H1 (cell line): ENCODE data around the gene PDXP. TPM values are rescaled to one million over a fixed set of nuclear protein-coding genes. Genes with fewer than 3 reads are reported as not detected.

ENCODE experiments used
- CTCF ChIA-PET: fragments of 300-600 bp; sonication (Branson Sonifier 250); formaldehyde crosslinking; loops from one replicate; lab custom pipeline; 2021; ENCODE audit not compliant: partially characterized antibody; lab: Charles Lee
- POLR2A ChIA-PET: fragments of 300-600 bp; sonication (Branson Sonifier 250); formaldehyde crosslinking; loops from one replicate; lab custom pipeline; 2021; ENCODE audit warnings: inconsistent platforms; ENCODE audit not compliant: partially characterized antibody; lab: Charles Lee
- DNase-seq, 2 experiments: peaks; one replicate each; pipeline versions ENCODE4 v3.0.0 to v3.0.0-alpha.2; 2010 to 2022; ENCODE audit warnings: low spot score in 2 of 2, low read depth in 1 of 2, mixed read lengths in 1 of 2
- FAIRE-seq: peaks from 2 replicates; lab custom pipeline; 2011; peaks lifted over from hg19 to GRCh38; lab: Jason Lieb, UNC
- H2AFZ ChIP-seq: 2 replicates; pipeline ENCODE4 v1.8.1; 2012; ENCODE audit warnings: low read length, inconsistent platforms
- H2AK5ac ChIP-seq: 2 replicates; pipeline ENCODE4 v1.6.1; 2013; ENCODE audit warnings: low read depth, low read length
- H2BK120ac ChIP-seq: replicated peaks from 2 replicates; pipeline ENCODE3; 2013; ENCODE audit warnings: low read depth, low read length, inconsistent platforms
- H2BK12ac ChIP-seq: 2 replicates; pipeline ENCODE4 v1.6.1; 2013; ENCODE audit warnings: low read depth, low read length
- H2BK15ac ChIP-seq: 2 replicates; pipeline ENCODE4 v1.6.1; 2013; ENCODE audit warnings: low read length
- H2BK20ac ChIP-seq: 2 replicates; pipeline ENCODE4 v1.6.1; 2013; ENCODE audit warnings: low read length
- H2BK5ac ChIP-seq: 2 replicates; pipeline ENCODE4 v1.6.1; 2013; ENCODE audit warnings: low read depth, low read length
- H3K14ac ChIP-seq: 2 replicates; pipeline ENCODE4 v1.6.1; 2013; ENCODE audit warnings: inconsistent platforms; ENCODE audit not compliant: insufficient read length
- H3K18ac ChIP-seq: 2 replicates; pipeline ENCODE4 v1.6.1; 2013; ENCODE audit warnings: low read length; ENCODE audit errors: extremely low read depth
- H3K23ac ChIP-seq: 2 replicates; pipeline ENCODE4 v1.6.1; 2013; ENCODE audit warnings: inconsistent platforms; ENCODE audit not compliant: insufficient read length
- H3K23me2 ChIP-seq: 2 replicates; pipeline ENCODE4 v1.6.1; 2013; ENCODE audit warnings: low read depth, low read length
- H3K27ac ChIP-seq: 2 replicates; pipeline ENCODE4 v1.6.1; 2011; ENCODE audit warnings: low read depth, low read length, inconsistent platforms
- H3K27me3 ChIP-seq, 4 experiments: replicated peaks in 1 of 4; 1 replicate in 1 of 4; 2 replicates in 3 of 4; pipeline versions ENCODE4 v1.6.1 to v1.8.1; 2011 to 2013; ENCODE audit warnings: low read length in 3 of 4, mild to moderate bottlenecking in 3 of 4, inconsistent platforms in 2 of 4, mixed read lengths in 2 of 4, moderate library complexity in 1 of 4; ENCODE audit not compliant: control insufficient read depth in 3 of 4, insufficient read depth in 3 of 4; ENCODE audit errors: extremely low read depth in 1 of 4
- H3K36me3 ChIP-seq, 4 experiments: 2 replicates each; pipeline versions ENCODE4 v1.6.1 to v1.8.1; 2011 to 2013; ENCODE audit warnings: mild to moderate bottlenecking in 4 of 4, low read length in 3 of 4, moderate library complexity in 2 of 4, control low read depth in 1 of 4, inconsistent platforms in 1 of 4; ENCODE audit not compliant: insufficient read depth in 4 of 4, control insufficient read depth in 2 of 4
- H3K4ac ChIP-seq: replicated peaks from 2 replicates; pipeline ENCODE3; 2013; ENCODE audit warnings: low read length, low read depth, mixed read lengths, inconsistent platforms; ENCODE audit not compliant: insufficient read length
- H3K4me1 ChIP-seq, 4 experiments: replicated peaks in 1 of 4; 1 replicate in 1 of 4; 2 replicates in 3 of 4; pipeline versions ENCODE4 v1.6.1 to v1.8.1; 2011 to 2013; ENCODE audit warnings: low read length in 3 of 4, inconsistent platforms in 2 of 4, mixed read lengths in 1 of 4; ENCODE audit not compliant: insufficient read depth in 4 of 4, control insufficient read depth in 3 of 4
- H3K4me2 ChIP-seq, 2 experiments: 2 replicates each; pipeline versions ENCODE4 v1.6.1 to v1.8.1; 2011 to 2013; ENCODE audit warnings: low read depth in 2 of 2, low read length in 2 of 2, control low read depth in 1 of 2, inconsistent platforms in 1 of 2, mild to moderate bottlenecking in 1 of 2; ENCODE audit not compliant: insufficient read depth in 1 of 2
- H3K4me3 ChIP-seq, 4 experiments: fragments of 200-600, 300-600 bp in 1 of 4; sonication (generic), shearing (Covaris generic), sonication (Bioruptor Twin) in 1 of 4; 2 replicates each; pipeline versions ENCODE4 v1.5.1 to v1.8.1; 2011 to 2016; ENCODE audit warnings: low read length in 4 of 4, low read depth in 3 of 4, control low read depth in 2 of 4, inconsistent platforms in 2 of 4, mild to moderate bottlenecking in 2 of 4, mixed read lengths in 1 of 4, moderate library complexity in 1 of 4; ENCODE audit not compliant: insufficient read depth in 2 of 4; ENCODE audit errors: extremely low read depth in 1 of 4
- H3K56ac ChIP-seq: replicated peaks from 2 replicates; pipeline ENCODE3; 2013; ENCODE audit warnings: low read depth, mild to moderate bottlenecking, mixed read lengths, low read length, inconsistent platforms; ENCODE audit not compliant: insufficient read length
- H3K79me1 ChIP-seq: 2 replicates; pipeline ENCODE4 v1.6.1; 2013; ENCODE audit warnings: low read depth, low read length, control low read depth
- H3K79me2 ChIP-seq, 2 experiments: 2 replicates each; pipeline versions ENCODE4 v1.6.1 to v1.8.1; 2012 to 2013; ENCODE audit warnings: low read length in 2 of 2, mild to moderate bottlenecking in 2 of 2, inconsistent platforms in 1 of 2; ENCODE audit not compliant: insufficient read depth in 2 of 2, control insufficient read depth in 1 of 2
- H3K9ac ChIP-seq, 4 experiments: replicated peaks in 1 of 4; 1 replicate in 1 of 4; 2 replicates in 3 of 4; pipeline versions ENCODE4 v1.6.1 to v1.8.1; 2011 to 2013; ENCODE audit warnings: low read depth in 3 of 4, low read length in 3 of 4, control low read depth in 2 of 4, mild to moderate bottlenecking in 2 of 4, moderate library complexity in 2 of 4, inconsistent platforms in 1 of 4; ENCODE audit errors: extremely low read depth in 1 of 4
- H3K9me3 ChIP-seq, 2 experiments: 2 replicates each; pipeline versions ENCODE4 v1.6.1 to v1.8.1; 2012 to 2013; ENCODE audit warnings: mild to moderate bottlenecking in 2 of 2, moderate library complexity in 2 of 2, control low read depth in 1 of 2, inconsistent platforms in 1 of 2, low read depth in 1 of 2, low read length in 1 of 2, mixed read lengths in 1 of 2; ENCODE audit not compliant: insufficient read depth in 2 of 2
- H4K20me1 ChIP-seq, 2 experiments: replicated peaks in 1 of 2; 2 replicates each; pipeline versions ENCODE3 to v1.8.1; 2011 to 2013; ENCODE audit warnings: inconsistent platforms in 2 of 2, low read length in 2 of 2, mild to moderate bottlenecking in 1 of 2; ENCODE audit not compliant: insufficient read depth in 2 of 2, control insufficient read depth in 1 of 2
- H4K5ac ChIP-seq: 2 replicates; pipeline ENCODE4 v1.6.1; 2013; ENCODE audit warnings: low read length, low read depth, mixed read lengths, inconsistent platforms; ENCODE audit not compliant: insufficient read length
- H4K8ac ChIP-seq: 2 replicates; pipeline ENCODE4 v1.8.0; 2013; ENCODE audit warnings: mild to moderate bottlenecking, moderate library complexity, low read length, inconsistent platforms; ENCODE audit not compliant: insufficient read depth; ENCODE audit errors: extremely low read depth
- H4K91ac ChIP-seq: replicated peaks from 2 replicates; pipeline ENCODE3; 2013; ENCODE audit warnings: low read length, mixed read lengths, inconsistent platforms; ENCODE audit not compliant: insufficient read length
- CBX8 ChIP-seq: fragments of 300-800, 300-1000 bp; sonication (generic); IDR thresholded peaks from 2 replicates; pipeline ENCODE4 v1.7.1; 2016; ENCODE audit warnings: low read depth, low read length, borderline replicate concordance
- CHD2 ChIP-seq: IDR thresholded peaks from 2 replicates; pipeline ENCODE4 v1.6.1; 2012; ENCODE audit warnings: low read length, improper control_type of control experiment
- SIRT6 ChIP-seq: IDR thresholded peaks from one replicate; pipeline ENCODE4 v1.7.1; 2012; ENCODE audit warnings: low read length, inconsistent platforms
- TAF1 ChIP-seq: IDR thresholded peaks from 2 replicates; pipeline ENCODE4 v1.6.1; 2011; ENCODE audit warnings: mild to moderate bottlenecking, low read depth, low read length
- WGBS, 2 experiments: shearing (Covaris generic) in 1 of 2; methylation state at CpG; one replicate each; pipeline versions ENCODE4 v1.1.6 to v1.1.7; 2013 to 2015; ENCODE audit warnings: low lambda C conversion rate in 2 of 2, mixed read lengths in 2 of 2, inconsistent platforms in 1 of 2, low coverage in 1 of 2, missing lambda C conversion rate in 1 of 2; ENCODE audit not compliant: insufficient replicate concordance in 2 of 2, insufficient coverage in 1 of 2, insufficient read length in 1 of 2; ENCODE audit errors: extremely low coverage in 1 of 2, missing lambda C conversion rate in 1 of 2; 5-methylcytosine and 5-hydroxymethylcytosine counted together
- polyA plus RNA-seq, 7 experiments: library from polyadenylated mRNA; depleted of rRNA in 3 of 7; stranded (reverse) in 5 of 7; unstranded in 2 of 7; fragments of >200 nt in 5 of 7; fragments of 200-250 nt in 2 of 7; gene quantifications; 1 replicate in 5 of 7; 2 replicates in 1 of 7; 4 replicates in 1 of 7; pipeline versions ENCODE4 v1.2.1 to v1.2.3, GENCODE V29; 2011 to 2013; ENCODE audit warnings: missing spikeins in 2 of 7, mixed read lengths in 2 of 7
- total RNA-seq: library from RNA; stranded (reverse); fragmentation: NEBNext Ultra II Directional; extraction: Animal tissue kit (Norgen Biotek cat#: 25700); gene quantifications from 2 replicates; pipeline ENCODE4 v1.2.1, GENCODE V29; 2021

Gene PDXP
- total and polyA plus RNA-seq, 2 of the 8 experiments (the other 6 are each of a cell fraction or from before 2014, with no cell fraction given) = 36.6 to 67.7 TPM

- H3K9me3 ChIP-seq = no peaks in the 10 kb centered on the region
- H4K8ac ChIP-seq = no peak overlapping the region; the same call in 1 of the 2 replicates
- H3K23me2 ChIP-seq = no peaks in the 10 kb centered on the region
- POLR2A ChIA-PET = interaction anchor here (0.6 to 5.4 kb wide), 9 partner anchors 8 to 530 kb away, joined by 3 to 32 read pairs (median 5); partner anchors contain the start of gene GGA1
- H3K23ac ChIP-seq = no peak overlapping the region
- CTCF ChIA-PET = interaction anchor here (0.6 to 11.1 kb wide), 10 partner anchors 8 to 148 kb away, joined by 3 to 140 read pairs (median 5); partner anchors contain the start of genes GGA1 and SH3BP1
- no peak overlapping the region for H4K5ac ChIP-seq
- no peak overlapping the region for H2BK15ac ChIP-seq
- no peak overlapping the region for H3K9ac ChIP-seq
- no peak overlapping the region for H2BK20ac ChIP-seq
- H2BK5ac ChIP-seq = peak overlapping the region; percentile 44; the same call in 1 of the 2 replicates
- DNase-seq (no peak), FAIRE-seq (no peak)
- no peak overlapping the region for H2AK5ac ChIP-seq
- no peak overlapping the region for H4K91ac ChIP-seq
- no peak overlapping the region for H3K56ac ChIP-seq
- no peaks in the 10 kb centered on the region for H3K27me3 ChIP-seq
- H3K27ac ChIP-seq = no peak overlapping the region
- no peak overlapping the region for H2BK12ac ChIP-seq
- no peaks in the 10 kb centered on the region; a peak in 2 of 8 replicates for H3K36me3 ChIP-seq
- no peaks in the 10 kb centered on the region for H3K79me2 ChIP-seq
- peaks cover 0 to 2% of the 10 kb centered on the region in 2 experiments for H4K20me1 ChIP-seq
- 94% methylated on average over 19 of the region's 19 CpGs; no CpG with 5 or more reads in 1 of the 2 experiments for WGBS, 2 experiments
- H3K4ac ChIP-seq = no peak overlapping the region
- H3K18ac ChIP-seq = no peak overlapping the region
- no peak overlapping the region for H2AFZ ChIP-seq
- H3K4me1 ChIP-seq = peaks cover 5 to 21% (median 17%) of the 10 kb centered on the region in 4 experiments
- no peak overlapping the region for H3K14ac ChIP-seq
- no peak overlapping the region for H2BK120ac ChIP-seq
- no peak overlapping the region for H3K4me3 ChIP-seq
- H3K79me1 ChIP-seq = no peaks in the 10 kb centered on the region
- H3K4me2 ChIP-seq = no peak overlapping the region
- no peak for TF ChIP-seq SIRT6
- no peak for TF ChIP-seq TAF1
- TF ChIP-seq CBX8 = no peak
- no peak for TF ChIP-seq CHD2
Observed at GRCh38 chr22:37631448-37632173, 26.9 kb upstream of the PDXP start.
